Activated CD4-positive, alpha-beta T cell treated with anti-CD3 and anti-CD28 coated beads, Interleukin-2, Interleukin-6, amounts not matched to agents 100 ng/mL and 50 ng/mL, durations not matched to agents 16 hours and 8 hours (primary cell): Measurements from ENCODE around the gene RPL22.

Source experiments
- DNase-seq: peaks from one replicate; pipeline ENCODE4 v3.0.0-alpha.2; 2020

The RPL22 gene

DNA sequence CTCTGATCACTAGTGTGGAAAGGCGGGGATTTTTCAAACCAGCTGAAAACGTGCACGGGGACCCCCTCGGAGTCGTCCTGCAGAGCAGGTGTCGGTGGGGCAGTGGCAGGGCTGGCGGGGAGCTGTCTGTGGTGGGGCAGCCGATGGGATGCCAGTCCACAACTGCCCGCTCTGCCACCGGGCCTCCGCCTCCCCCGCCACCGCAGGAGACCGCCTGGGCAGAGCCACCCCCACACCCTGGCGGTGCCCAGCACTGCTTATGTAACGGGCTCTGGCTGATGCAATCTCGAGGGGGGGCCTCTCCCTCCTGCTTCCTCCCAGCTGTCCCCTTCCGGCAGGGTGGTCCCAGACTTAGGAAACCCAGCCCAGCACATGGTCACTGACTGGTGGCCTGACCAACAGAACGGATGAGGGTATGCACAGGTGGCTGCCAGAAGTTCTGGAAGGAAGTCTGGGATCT is 28.6 kb downstream of the RPL22 start:
- DNase-seq = no peak

DNA sequence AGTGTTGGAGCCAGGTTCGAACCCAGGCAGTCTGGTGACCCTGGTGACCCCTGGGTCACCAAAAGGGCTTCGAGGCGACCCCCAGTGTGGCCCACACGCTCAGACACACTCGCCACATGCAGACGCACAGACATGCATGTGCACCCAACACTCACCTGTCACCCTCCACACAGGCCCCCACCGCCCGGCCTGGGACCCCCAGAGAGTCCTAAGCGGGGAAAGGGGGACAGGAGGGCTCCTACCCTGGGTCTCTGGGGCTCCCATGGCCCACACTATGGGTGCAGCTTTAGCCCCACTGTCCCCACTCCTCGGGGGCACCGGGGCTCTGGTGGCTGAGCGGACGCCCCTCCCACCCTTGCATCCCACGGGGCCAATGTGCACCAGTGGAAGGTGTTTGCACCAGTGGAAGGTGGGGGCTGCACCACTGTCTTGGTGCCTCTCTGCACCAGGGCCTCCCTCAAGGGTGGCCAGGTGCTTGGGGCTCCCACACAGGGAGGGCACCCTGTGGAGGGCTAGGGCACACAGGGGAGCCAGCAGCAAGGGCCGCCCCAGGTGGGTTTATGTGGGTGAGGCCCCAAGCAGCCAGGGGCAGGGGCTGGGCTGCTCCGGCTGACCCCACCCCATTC is 29.2 kb downstream of the RPL22 start:
- DNase-seq = no peak

DNA sequence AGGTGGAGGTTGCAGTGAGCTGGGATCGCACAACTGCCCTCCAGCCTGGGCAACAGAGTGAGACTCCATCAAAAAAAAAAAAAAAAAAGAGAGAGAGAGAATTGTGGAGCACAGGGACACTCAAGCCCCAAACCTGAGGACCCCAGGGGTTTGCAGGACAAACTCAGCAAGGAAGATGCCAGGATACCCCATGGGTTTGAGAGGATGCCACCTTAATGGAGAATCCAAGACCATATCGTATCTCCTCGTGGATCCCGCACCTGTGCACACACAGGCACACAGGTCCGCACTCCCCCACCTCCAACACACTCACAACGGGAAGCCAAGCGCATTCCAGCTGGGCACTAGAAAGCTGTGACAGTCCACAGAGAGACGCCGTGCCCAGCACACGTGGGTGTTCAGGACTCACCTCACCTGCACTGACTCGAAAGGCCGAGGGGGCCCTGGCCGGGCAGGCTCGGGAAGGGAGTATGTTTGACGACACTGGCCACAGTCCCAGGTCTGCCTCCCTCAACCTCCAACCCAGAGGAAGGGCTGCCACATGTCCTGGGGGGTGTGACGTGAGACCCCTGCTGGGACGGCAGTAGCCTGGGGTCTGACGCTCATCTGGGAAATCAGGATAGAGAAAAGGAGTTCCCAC is 30.3 kb downstream of the RPL22 start:
- DNase-seq = no peak

DNA sequence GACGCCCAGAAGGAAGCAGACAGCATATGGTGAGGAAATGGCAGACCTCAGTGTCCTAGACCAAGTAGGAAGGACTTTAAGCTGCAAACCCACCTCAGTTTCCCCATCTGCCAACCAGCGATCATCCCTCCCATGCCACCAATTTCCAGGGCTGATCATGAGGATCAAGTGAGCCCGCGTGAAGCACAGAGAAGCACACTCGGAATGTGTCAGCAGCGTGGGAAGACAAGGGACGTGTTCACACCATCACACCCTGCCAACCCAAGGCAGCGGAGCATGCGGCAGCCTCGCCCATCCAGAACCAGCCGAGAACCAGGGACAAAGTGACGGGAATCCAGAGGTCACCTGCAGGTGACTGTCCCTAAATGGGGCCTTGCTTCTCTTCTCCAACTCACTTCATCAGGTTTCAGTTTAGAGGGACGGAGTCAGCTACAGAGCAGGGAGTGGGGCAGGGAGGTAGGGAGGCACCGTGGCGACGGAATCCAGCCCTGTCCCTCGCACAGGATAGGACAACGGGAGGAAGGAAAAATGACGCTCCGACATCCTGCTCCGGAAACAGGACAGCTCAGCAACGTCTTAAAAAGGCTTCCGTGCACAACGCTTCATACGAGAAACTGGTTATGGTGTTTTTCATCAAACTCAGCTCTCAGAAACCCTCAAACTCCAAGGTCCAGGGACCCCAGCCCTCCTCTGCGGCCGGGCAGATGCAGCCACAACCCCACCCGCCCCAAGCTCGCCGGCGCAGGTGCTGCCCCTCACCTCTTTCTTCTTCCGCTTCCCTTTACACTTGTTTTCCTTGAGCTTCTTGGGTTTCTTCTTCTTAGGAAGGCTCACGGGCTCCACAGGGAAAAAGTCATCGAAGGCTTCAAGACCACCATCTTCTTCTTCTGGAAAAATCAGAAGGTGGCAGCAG is 31.7 kb downstream of the RPL22 start:
- DNase-seq = no peak

DNA sequence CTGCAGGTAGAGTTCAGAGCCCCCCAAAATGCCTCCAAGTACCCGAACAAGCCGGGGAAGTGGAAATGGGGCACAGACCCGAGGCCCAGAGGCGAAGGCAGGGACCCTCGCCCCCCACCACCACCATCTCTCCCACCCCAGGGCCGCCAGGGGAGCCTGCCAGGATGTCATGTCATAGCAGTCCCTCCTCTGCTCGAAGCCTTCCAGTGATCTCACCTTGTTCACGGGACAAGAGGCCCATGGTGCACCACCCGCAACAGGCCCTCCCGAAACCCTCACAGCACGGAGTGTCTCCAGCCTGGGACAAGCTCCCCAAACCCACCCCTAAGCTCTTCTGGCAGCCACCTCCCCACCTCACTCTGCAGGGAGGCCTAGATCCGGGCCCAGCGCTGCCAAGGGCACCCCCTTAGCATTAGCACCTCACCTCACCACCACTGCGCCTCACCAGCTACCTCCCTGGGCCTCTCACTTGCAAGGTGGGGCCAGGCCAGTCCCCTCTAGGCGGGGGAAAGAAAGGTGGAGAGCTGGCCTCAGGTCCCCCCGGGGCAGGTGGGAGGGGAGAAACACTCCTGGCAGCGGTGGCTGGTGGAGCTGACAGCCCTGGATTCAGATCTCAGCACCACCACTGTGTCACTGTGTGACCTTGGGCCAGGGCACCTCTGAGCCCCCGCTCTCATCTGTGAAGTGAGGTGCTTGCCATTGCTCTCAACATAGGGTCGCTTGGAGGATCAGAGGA is 32.6 kb downstream of the RPL22 start:
- no peak for DNase-seq

DNA sequence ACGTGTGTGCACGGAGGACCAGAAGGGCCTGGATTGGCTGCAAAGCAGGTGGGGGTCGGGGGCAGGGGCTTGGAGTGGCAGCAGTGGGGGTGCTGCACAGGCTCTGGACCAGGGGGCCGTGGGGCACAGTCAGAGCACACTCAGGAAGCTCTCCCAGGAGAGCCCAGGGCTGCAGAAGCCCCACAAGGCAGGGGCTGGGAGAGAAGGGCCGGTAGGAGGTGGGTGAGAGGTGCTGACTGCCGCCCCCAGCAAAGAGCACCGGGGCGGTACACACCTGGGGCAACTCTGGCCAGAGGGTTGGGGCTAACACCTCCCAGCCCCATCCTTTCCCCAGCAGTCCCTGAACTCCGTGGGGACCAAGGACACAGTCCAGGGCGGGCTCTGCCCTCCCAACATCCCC is 33.2 kb downstream of the RPL22 start:
- DNase-seq = no peak

DNA sequence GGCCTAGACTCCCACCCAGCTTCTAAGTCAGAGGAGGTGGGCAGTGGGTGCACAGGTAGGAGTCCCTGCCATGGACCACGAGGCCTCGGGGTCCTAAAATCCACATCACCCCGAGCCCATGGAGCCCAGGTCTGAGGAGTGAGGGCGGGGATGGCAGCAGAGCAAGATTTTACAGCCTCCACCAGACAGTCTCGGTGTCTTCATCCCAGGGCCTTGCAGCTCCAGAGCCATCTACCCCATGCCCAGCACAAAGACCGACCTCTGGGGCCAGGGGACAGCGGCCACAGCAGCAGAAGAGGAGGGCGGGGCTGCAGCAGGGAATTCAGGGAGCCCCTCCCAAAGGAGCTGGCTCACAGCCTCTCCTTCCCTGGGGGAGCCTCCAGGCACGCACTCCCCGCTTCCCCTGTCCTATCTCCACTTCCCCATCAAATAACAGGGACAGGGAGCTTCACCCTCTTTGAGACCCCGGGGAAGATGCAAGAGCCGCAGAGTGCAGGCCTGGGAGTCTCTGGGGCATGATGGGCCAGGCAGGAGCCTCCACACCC is 33.9 kb downstream of the RPL22 start:
- DNase-seq = no peak

DNA sequence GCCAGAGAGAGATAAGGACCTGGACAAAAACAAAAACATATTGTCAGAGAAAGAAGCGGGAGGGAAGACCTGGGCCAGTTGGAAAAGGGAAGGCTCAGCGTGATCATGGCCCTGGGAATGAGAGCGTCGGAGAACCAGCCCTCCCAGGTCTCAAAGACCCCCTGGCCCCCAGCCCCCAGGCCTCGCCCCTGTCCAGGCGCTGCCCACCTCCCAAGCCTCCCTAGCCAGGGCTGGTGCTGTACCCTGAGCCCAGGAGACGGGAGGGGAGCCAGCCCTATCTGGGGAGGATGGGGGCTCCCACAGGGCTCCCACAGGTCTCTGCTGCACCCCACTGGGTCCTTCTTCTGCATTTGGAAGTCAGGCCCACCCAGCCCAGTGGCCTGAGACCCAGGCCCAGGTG is 34.4 kb downstream of the RPL22 start:
- no peak for DNase-seq

DNA sequence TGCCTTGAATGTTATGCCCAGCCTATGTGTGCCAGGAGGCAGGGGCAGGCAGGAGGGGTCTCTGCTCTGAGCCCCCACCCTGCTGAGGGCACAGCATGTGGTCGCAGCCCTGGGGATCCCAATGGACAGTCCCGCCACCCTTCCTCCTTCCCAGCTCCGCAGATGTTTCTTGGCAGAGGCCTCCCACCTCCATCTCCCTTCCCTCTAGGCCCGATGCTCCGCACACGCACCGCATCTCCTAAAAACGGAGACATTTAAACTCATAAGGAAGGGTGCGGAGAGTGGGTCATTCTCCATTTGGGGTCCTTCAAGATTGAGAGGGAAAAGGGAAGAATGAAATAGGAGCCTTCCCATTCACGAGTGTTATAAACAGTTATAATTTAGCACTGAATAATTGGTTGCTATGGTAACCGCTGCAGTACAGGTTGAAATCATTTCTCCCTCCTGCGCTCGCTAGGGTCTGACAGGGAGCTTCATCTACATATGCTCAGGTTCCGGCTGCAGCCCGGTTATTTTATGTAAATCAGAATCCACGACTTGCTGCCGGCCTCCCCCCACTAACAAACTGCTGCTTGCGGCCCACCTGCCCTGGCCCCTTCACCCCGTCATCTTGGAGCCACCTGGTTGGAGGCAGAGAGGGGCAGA is 35.3 kb downstream of the RPL22 start:
- DNase-seq = no peak

DNA sequence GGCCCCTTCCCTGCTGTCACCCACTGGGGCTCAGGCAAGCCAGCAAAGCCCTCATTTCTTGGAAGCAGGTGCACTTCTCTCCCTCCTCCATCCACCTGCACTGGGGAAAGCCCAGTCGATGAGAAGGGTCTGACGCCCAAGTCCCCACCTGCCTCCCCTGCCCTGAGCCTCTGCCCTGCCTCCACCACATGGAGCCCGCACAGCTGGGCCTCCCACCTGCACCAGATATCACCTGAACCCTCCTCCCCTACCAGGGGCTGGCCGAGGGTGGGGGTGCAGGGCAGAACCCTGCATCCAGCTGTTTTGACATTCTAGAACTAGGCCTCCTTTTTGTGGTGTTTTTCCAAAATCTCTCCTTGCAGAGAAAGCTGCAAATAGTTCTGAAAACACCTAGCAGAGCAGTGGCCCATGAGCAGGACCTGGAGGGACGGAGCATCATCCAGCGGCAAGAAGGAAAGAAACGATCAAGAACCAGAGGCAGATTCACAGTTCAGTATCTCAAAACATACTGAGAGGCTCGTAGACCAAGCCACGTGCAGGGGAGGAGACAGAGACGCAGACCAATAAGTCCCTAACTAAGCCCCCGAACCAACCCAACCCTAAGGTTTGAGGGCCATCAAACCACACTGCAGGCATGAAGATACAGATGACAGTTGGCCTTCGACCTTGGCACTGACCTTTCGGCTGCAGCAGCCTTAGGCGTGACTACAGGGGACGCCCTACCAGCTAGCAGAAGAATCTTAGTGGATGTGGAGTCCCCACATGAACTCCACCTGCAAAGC is 36.0 kb downstream of the RPL22 start:
- no peak for DNase-seq

DNA sequence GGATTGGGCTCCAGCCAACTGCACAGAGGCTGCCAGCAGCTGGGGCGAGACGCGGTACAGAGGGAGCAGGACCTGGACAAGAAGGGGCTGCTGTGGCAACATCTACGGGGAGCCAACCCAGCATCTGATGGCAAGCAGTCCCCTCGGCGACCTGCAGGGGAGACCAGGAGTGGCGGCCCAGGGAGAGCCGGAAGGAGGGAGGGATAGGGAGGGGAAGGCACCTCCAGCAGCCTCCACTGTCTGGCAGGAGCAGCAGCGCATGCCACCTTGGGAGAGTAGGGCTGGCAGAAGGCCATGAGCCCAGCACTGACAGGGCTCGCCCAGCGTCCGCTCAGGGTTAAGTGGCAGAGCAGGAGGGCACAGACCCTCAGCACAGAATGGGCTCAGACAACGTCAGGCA is 36.6 kb downstream of the RPL22 start:
- no peak for DNase-seq

DNA sequence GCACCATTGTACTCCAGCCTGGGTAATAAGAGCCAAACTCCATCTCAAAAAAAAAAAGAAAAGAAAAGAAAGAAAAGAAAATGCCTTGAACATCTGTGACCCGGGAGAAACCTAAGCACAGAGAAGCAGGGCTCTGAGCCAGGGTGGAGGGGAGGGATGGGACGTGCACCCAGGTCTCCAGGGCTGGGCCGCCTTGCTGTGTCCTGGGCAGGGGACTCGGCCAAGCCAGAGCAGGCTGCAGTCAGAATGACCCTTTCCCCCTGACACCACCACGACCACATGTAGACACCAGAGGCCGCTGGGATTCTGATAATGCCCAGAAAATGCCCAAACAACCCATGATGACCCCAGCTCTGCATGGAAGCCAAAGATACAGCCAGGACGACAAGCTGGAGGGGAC is 37.1 kb downstream of the RPL22 start:
- DNase-seq = no peak

DNA sequence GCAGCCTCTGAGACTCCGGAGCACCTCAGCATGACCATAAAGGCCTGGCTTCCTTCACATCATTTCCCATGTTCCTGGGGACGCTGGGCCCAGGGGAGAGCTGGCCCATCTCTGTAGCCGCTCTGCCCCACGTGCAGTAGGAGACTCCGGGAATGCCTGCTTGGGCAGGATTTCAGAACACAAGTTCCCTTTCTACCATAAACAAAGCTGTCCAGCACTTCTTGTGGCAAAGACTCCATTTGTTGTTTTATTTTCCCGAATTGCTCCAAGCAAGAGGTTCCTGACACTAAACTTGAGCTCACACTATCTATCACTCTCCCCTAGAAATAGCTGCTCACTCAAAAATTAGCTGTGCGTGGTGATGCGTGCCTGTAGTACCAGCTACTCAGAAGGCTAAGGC is 41.2 kb downstream of the RPL22 start:
- no peak for DNase-seq

DNA sequence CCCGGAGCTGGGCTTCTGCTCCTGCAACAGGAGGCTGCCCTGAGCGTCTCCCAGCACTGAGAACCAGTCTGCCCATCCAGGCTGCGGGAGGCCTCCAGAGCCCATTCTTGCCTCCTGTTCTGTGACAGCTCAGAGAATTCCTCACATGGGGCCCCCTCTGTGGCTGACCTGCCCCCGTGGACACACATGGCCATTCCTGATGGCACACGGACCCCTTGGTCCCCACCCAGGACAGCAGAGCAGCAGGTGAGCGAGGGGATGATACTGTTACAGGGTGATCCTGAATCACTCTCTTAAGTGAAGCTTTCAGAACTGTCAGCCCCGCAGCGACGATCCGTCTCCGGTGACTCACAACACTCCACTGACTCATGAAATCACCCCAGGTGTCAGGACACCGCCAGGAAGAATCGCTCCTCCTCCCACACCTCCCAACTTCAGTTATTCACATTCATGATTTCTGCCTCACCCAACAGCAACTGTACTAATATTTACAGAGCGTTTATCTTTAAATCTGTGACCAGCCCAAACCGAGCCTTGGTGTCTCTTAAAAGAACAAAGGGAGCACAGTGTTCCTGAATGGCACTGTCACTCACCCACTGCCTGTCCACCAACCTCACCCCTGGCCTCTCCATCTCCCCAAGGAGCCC is 41.7 kb downstream of the RPL22 start:
- DNase-seq = peak; percentile 35

DNA sequence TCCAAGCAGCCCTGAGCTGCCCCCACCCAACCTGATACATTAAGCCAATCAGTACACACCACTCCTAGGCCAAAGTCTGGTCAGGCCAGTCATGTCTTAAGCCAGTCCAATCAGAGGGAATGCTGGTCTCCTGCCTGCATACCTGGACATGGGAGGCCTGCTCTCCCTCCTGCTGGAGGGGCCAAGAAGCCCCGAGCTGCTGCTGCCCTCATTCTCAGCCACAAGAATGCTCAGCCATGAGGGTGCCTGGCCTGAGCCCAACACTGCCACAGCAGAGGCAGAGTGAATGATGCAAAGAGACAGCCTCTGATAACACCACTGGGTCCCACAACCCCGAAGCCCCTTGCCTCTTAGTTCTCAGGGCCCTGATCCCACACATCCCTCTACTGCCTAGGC is 42.3 kb downstream of the RPL22 start:
- DNase-seq = no peak

DNA sequence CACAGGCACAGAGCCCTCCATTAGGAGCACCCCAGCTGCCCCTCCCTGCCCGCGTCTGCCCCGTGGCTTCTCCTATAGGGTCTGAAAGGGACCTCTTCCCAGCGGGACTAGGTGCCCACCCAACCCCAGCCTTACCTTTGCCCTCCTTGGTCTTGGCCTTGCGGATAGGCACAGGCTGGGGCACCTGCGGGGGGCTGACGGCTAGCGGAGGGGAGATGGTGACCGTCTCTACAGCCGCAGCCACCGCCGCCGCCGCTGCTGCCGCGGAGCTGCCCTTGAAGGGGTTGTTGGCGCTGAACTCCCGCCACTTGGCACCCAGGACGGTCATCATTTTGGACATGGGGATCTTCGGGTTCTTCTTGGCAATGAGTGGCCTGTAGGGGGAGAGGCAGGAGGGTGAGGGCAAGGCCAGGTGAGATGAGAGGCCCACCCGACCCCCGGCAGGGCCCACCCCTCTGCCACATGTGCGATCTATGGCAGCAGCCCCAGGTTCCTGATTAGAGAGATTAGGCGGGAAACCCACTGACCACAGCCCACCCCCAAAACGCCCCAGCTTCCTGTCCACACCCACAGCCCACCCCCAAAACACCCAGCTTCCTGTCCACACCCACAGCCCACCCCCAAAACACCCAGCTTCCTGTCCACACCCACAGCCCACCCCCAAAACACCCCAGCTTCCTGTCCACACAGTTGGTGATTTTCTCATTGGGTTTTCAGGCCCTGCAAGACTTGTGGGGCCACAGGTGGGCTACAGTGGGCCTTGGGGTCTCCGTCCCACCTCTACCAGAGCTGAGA is 44.7 kb downstream of the RPL22 start:
- no peak for DNase-seq

DNA sequence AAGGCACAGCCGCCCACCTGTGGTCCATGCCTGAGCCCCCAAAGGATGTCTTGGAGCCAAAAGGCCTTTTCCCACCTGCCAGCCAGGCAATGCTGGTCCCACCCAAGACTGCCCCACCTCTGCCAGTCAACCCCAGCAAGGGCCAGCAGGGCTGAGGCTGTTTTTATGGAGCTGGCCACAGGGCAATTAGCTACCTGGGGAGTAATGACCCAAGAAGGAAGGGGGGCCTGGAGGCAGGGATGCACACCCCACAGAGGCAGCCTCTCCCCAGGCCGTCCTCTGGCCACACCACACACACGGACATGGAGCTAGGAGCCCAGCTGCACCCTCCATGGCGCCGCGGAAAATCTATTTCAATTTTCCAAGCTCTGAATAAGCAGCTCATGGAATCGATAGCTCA is 46.5 kb downstream of the RPL22 start:
- no peak for DNase-seq

DNA sequence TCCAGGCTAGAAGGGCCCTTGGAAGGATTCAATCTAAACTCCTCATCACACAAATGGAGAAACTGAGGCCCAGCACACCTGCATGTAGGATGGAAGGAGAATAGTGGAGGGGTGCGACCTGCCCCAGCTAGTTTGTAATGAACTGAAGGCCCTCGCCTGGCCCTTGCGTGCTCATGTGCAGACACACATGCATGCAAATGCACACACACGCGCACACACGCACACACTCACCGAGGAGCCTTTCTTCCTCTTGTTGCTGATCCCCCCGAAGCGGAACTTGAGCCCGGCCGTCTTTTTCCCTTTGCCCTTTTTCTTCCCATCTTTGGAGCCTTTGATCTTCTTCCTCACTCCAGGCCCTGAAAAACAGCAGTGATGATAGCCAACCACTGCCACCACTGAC is 47.2 kb downstream of the RPL22 start:
- DNase-seq = no peak

DNA sequence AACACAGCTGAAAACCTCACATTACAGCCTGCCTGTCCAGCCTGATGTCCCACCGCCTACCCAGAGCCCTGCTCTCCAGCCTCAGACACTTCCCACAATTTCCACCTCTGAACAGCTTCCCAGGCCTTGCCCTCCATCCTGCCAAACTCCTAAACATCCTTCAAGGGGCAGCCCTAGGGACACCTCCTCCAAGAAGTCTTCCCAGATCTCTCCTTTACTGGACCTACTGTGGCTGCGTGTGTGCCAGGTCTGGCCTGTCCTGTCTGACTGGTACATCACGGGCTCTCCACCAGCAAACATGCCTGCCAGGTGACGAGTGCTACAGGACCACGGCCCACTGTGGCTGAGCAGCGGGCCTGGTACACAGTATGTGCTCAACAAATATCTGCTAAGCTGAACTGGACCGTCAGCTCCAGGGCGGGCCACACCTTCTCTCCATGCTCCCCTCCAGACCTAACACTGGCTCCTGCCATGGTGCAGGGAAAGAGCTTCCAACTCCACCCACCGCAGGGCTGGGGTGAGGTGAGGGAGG is 48.0 kb downstream of the RPL22 start:
- DNase-seq = no peak
